Heart left ventricle (tissue), 13 donors: ENCODE results near the gene RAMP2.

Experiments used
- POLR2A ChIP-seq, 2 donors: fragments of 450-650 bp; IDR thresholded peaks; one replicate each; pipeline ENCODE4 v1.6.1; 2017; ENCODE audit warnings: antibody characterized with exemption in 2 of 2, mild to moderate bottlenecking in 2 of 2, moderate library complexity in 2 of 2
- TF ChIP-seq, protein P1 (sequence below), 12 donors: fragments of 200-600 bp; sonication (generic) in 4 of 12; IDR thresholded peaks; one replicate each; pipeline versions ENCODE4 v1.5.0 to v1.8.0; 2018 to 2022; ENCODE audit warnings: antibody characterized with exemption in 12 of 12, mild to moderate bottlenecking in 5 of 12
- donor health status: ischemic (EF 13 %, LVEDD 7.1; RV severe dilation, severe dysfunction).
- donor health status: DM: no; HTN: yes; CAD: no.
- donor health status: DM: no; HTN: no; CAD: no.
- donor health status: ischemic (EF 25% LVEDD 6.9; RV normal size, moderate dysfunction).
- donor health status: ischemic (EF 25% LVEDD 5.7; RV mildly dilated, moderate dysfunction).
- donor health status: ischemic (EF 35%, LVEDD 5.7; RV mildly dilated, moderate dysfunction).
- donor health status: nonischemic (EF 11% LVEDD 7.7; RV severe dilation, severe dysfunction).
- donor health status: DM: yes; HTN: yes; CAD: no.
- donor health status: PGD.
- donor health status: ischemic (EF 29% LVEDD 5.4; RV normal size, mild dysfunction).
- donor health status: nonischemic (EF 23%, LVEDD 6.1; RV moderate dilation, normal function).

DNA sequence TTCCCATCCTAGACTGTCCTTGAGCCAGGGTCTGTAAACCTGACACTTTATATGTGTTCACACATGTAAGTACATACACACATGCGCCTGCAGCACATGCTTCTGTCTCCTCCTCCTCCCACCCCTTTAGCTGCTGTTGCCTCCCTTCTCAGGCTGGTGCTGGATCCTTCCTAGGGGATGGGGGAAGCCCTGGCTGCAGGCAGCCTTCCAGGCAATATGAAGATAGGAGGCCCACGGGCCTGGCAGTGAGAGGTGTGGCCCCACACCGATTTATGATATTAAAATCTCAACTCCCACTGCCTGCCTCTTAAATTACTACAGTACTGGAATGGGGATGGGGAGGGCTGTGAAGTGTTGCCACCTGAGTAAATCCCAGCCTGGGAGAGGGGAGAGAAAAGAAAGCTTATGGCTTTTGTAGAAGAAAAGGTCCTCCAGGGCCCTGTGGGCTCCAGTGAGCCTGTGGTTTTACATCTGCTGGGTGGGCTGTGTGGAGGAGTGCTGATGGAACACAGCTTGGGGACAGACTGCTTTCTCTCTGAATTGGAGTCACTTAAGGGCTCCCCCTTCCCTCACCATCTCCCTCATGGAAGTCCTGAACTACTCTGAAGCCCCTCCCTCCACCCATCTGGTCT, 18.4 kb downstream of the RAMP2 start:
- TF ChIP-seq, protein P1, sequence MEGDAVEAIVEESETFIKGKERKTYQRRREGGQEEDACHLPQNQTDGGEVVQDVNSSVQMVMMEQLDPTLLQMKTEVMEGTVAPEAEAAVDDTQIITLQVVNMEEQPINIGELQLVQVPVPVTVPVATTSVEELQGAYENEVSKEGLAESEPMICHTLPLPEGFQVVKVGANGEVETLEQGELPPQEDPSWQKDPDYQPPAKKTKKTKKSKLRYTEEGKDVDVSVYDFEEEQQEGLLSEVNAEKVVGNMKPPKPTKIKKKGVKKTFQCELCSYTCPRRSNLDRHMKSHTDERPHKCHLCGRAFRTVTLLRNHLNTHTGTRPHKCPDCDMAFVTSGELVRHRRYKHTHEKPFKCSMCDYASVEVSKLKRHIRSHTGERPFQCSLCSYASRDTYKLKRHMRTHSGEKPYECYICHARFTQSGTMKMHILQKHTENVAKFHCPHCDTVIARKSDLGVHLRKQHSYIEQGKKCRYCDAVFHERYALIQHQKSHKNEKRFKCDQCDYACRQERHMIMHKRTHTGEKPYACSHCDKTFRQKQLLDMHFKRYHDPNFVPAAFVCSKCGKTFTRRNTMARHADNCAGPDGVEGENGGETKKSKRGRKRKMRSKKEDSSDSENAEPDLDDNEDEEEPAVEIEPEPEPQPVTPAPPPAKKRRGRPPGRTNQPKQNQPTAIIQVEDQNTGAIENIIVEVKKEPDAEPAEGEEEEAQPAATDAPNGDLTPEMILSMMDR (IDR thresholded peaks at IDR 0.05): no peak
- no peak for TF ChIP-seq POLR2A (IDR thresholded peaks at IDR 0.05)
